ENCODE results near the gene GRAMD1A. TPM values are rescaled to one million over a fixed set of nuclear protein-coding genes. Genes with fewer than 3 reads are reported as not detected.

Gene GRAMD1A
- total and polyA plus RNA-seq, 2 of the 8 experiments (the other 6 are each of a cell fraction or from before 2014, with no cell fraction given) = 113 to 154 TPM

GRCh38 chr19:35061583-35062373, 61.7 kb downstream of the GRAMD1A start:
- Histone ChIP-seq H3K4ac (replicated peaks; ENCODE audit: insufficient read length, low read depth, low read length) (no peak overlapping the region), H3K79me2 (ENCODE audit: control insufficient read depth in 1 of 2, insufficient read depth in 2 of 2, low read length in 2 of 2) (no peaks in the 10 kb centered on the region), H2AK5ac (ENCODE audit: low read depth, low read length) (no peak overlapping the region), H2BK20ac (ENCODE audit: low read length) (no peak overlapping the region), H2BK12ac (ENCODE audit: low read depth, low read length) (no peak overlapping the region), H3K27ac (ENCODE audit: low read depth, low read length) (no peak overlapping the region), H3K23me2 (ENCODE audit: low read depth, low read length) (no peaks in the 10 kb centered on the region), H2AFZ (ENCODE audit: low read length) (no peak overlapping the region), H3K9me3 (ENCODE audit: insufficient read depth in 2 of 2, low read depth in 1 of 2, low read length in 1 of 2) (no peaks in the 10 kb centered on the region), H2BK15ac (ENCODE audit: low read length) (no peak overlapping the region; the same call in 1 of the 2 replicates), H2BK5ac (ENCODE audit: low read depth, low read length) (no peak overlapping the region), H3K4me2 (ENCODE audit: insufficient read depth in 1 of 2, low read depth in 2 of 2, low read length in 2 of 2) (no peak overlapping the region), H3K14ac (ENCODE audit: insufficient read length) (no peak overlapping the region), H4K20me1 (replicated peaks in 1 of 2; ENCODE audit: control insufficient read depth in 1 of 2, insufficient read depth in 2 of 2, low read length in 2 of 2) (peaks cover 0 to 1% of the 10 kb centered on the region in 2 experiments), H4K5ac (ENCODE audit: insufficient read length, low read depth, low read length) (no peak overlapping the region), H3K79me1 (ENCODE audit: low read depth, low read length) (no peaks in the 10 kb centered on the region), H3K56ac (replicated peaks; ENCODE audit: insufficient read length, low read depth, low read length) (no peak overlapping the region), H3K36me3 (ENCODE audit: control insufficient read depth in 2 of 4, insufficient read depth in 4 of 4, low read length in 3 of 4) (no peaks in the 10 kb centered on the region), H2BK120ac (replicated peaks; ENCODE audit: low read depth, low read length) (no peak overlapping the region), H3K9ac (replicated peaks in 1 of 4; ENCODE audit: extremely low read depth in 1 of 4, low read depth in 3 of 4, low read length in 3 of 4) (no peak overlapping the region), H3K18ac (ENCODE audit: extremely low read depth, low read length) (no peak overlapping the region), H4K8ac (ENCODE audit: extremely low read depth, insufficient read depth, low read length) (no peak overlapping the region), H3K4me1 (replicated peaks in 1 of 4; ENCODE audit: control insufficient read depth in 3 of 4, insufficient read depth in 4 of 4, low read length in 3 of 4) (no peaks in the 10 kb centered on the region), H4K91ac (replicated peaks; ENCODE audit: insufficient read length, low read length) (no peak overlapping the region), H3K4me3 (ENCODE audit: extremely low read depth in 1 of 4, insufficient read depth in 2 of 4, low read depth in 3 of 4, low read length in 4 of 4) (no peak overlapping the region), H3K27me3 (replicated peaks in 1 of 4; ENCODE audit: control insufficient read depth in 3 of 4, extremely low read depth in 1 of 4, insufficient read depth in 3 of 4, low read length in 3 of 4) (peaks cover 0 to 2% (median 0%) of the 10 kb centered on the region in 4 experiments; a peak in 1 of 7 replicates), H3K23ac (ENCODE audit: insufficient read length) (no peak overlapping the region)
- ChIA-PET CTCF (ENCODE audit: partially characterized antibody) (interaction anchor here (0.6 to 13.0 kb wide), 5 partner anchors 13 to 407 kb away, joined by 3 to 56 read pairs (median 3); no protein-coding TSS in a partner anchor), POLR2A (ENCODE audit: partially characterized antibody) (interaction anchor here (1.0 to 2.1 kb wide), 3 partner anchors 10 to 74 kb away, joined by 3 to 9 read pairs (median 4); partner anchors contain the start of gene LGI4)
- no peak for FAIRE-seq
- TF ChIP-seq CBX5 (IDR thresholded peaks at IDR 0.05; ENCODE audit: low read depth, low read length) = no peak
- 91 to 100% methylated on average over 1 to 7 of the region's 7 CpGs for WGBS, 2 experiments (ENCODE audit: extremely low coverage in 1 of 2, insufficient coverage in 1 of 2, insufficient read length in 1 of 2, insufficient replicate concordance in 2 of 2, low coverage in 1 of 2, low lambda C conversion rate in 2 of 2, missing lambda C conversion rate in 1 of 2)
- DNase-seq (ENCODE audit: low read depth in 1 of 2, low spot score in 2 of 2) = no peak

All from H1 (cell line).